RWPE1 (cell line): ENCODE data around the gene USP12.

Source experiments
- CTCF ChIA-PET: fragments of 350-600 bp; sonication (Branson Sonifier 250); formaldehyde crosslinking; extraction: SDS; loops from one replicate; lab custom pipeline; 2021; lab: Yijun Ruan, JAX
- POLR2A ChIA-PET: fragments of 400-600 bp; formaldehyde crosslinking; extraction: SDS; loops from one replicate; lab custom pipeline; 2020; ENCODE audit warnings: antibody characterized with exemption; ENCODE audit not compliant: low non-redundant PET; lab: Yijun Ruan, JAX
- DNase-seq: peaks from one replicate; pipeline ENCODE4 v3.0.0; 2012; ENCODE audit warnings: low spot score
- H3K27ac ChIP-seq: fragments of 450-650 bp; 2 replicates; pipeline ENCODE4 v1.5.1; 2017
- CTCF ChIP-seq: fragments of 450-650 bp; conservative IDR thresholded peaks from 2 replicates; pipeline ENCODE4 v1.5.1; 2017; ENCODE audit warnings: low read depth, mild to moderate bottlenecking

USP12 gene

GRCh38 chr13:27028683-27029480, 142.7 kb downstream of the USP12 start:
- TF ChIP-seq CTCF, result no peak
- POLR2A ChIA-PET, result no interaction called here
- no peak overlapping the region for H3K27ac ChIP-seq
- CTCF ChIA-PET, result interaction anchor here (0.6 kb wide), 1 partner anchor 57 kb away, joined by 3 read pairs; no protein-coding TSS in a partner anchor
- no peak for DNase-seq

- ChIA-PET POLR2A (no interaction called here), CTCF (no interaction called here)
- DNase-seq, result no peak
- H3K27ac ChIP-seq, result no peak overlapping the region
- TF ChIP-seq CTCF, result no peak
Observed at GRCh38 chr13:27027086-27027667, 144.4 kb downstream of the USP12 start.

GRCh38 chr13:27026396-27026795, 145.2 kb downstream of the USP12 start:
- no peak for TF ChIP-seq CTCF
- ChIA-PET POLR2A (no interaction called here), CTCF (no interaction called here)
- no peak overlapping the region for H3K27ac ChIP-seq
- DNase-seq, result no peak

- DNase-seq, result no peak
- TF ChIP-seq CTCF, result no peak
- CTCF ChIA-PET, result no interaction called here
- no peak overlapping the region for H3K27ac ChIP-seq
- POLR2A ChIA-PET, result no interaction called here
Observed at GRCh38 chr13:27024776-27025492, 146.7 kb downstream of the USP12 start.

- ChIA-PET CTCF (no interaction called here), POLR2A (no interaction called here)
- H3K27ac ChIP-seq, result no peak overlapping the region
- no peak for TF ChIP-seq CTCF
- no peak for DNase-seq
Observed at GRCh38 chr13:27024074-27024461, 147.5 kb downstream of the USP12 start.

- no peak overlapping the region for H3K27ac ChIP-seq
Observed at GRCh38 chr13:27023385-27024073, 148.1 kb downstream of the USP12 start.

More at GRCh38 chr13:27023385-27024073, 148.1 kb downstream of the USP12 start:
- POLR2A ChIA-PET, result no interaction called here
- CTCF ChIA-PET, result no interaction called here
- no peak for DNase-seq
- TF ChIP-seq CTCF, result no peak
